Measurements from ENCODE around the gene UBE2I. TPM values are rescaled to one million over a fixed set of nuclear protein-coding genes. Genes with fewer than 3 reads are reported as not detected.
A peak's percentile ranks its signal among the peaks of the same experiment; 100 is the strongest.

The UBE2I gene
- total and polyA plus RNA-seq, 12 donors, result 50.7 to 203 (median 89.2) TPM

- Histone ChIP-seq H3K4me3 (no peak overlapping the region), H3K4me1 (replicated peaks in 1 of 2) (no peaks in the 10 kb centered on the region), H3K27me3 (no peaks in the 10 kb centered on the region), H3K9me3 (replicated peaks in 1 of 3) (no peaks in the 10 kb centered on the region), H3K36me3 (replicated peaks in 1 of 2) (peaks cover 0 to 20% of the 10 kb centered on the region in 2 donors), H3K27ac (no peak overlapping the region)
- TF ChIP-seq POLR2A (IDR thresholded peaks at IDR 0.05), result no peak
- no peak for TF ChIP-seq CTCF (IDR thresholded peaks at IDR 0.05)
- DNase-seq, result no peak
- intact Hi-C loops (cut with DNase I), result no loop called here
- 80 to 94% (median 84%) methylated on average over 5 to 17 of the region's 21 CpGs for WGBS, 4 donors
Observed at GRCh38 chr16:1372292-1372950, 63.0 kb downstream of the UBE2I start.

- H3K27me3 ChIP-seq, result no peaks in the 10 kb centered on the region
- TF ChIP-seq CTCF (IDR thresholded peaks at IDR 0.05) (no peak), POLR2A (IDR thresholded peaks at IDR 0.05) (no peak)
- no peak overlapping the region for H3K4me3 ChIP-seq
- H3K27ac ChIP-seq, result peak overlapping the region in 1 of 5 donors; percentile 81
- no peaks in the 10 kb centered on the region for H3K9me3 ChIP-seq (replicated peaks in 1 of 3)
- intact Hi-C loops (cut with DNase I), result no loop called here
- 94 to 97% (median 95%) methylated on average over 8 to 46 of the region's 46 CpGs for WGBS, 4 donors
- no peak for DNase-seq
- H3K4me1 ChIP-seq (replicated peaks in 1 of 2), result peaks cover 12 to 19% of the 10 kb centered on the region in 2 donors
- H3K36me3 ChIP-seq (replicated peaks in 1 of 2), result peaks cover 0 to 11% of the 10 kb centered on the region in 2 donors
Observed at GRCh38 chr16:1374418-1375297, 65.2 kb downstream of the UBE2I start.

- peak overlapping the region in 4 of 5 donors; percentile 51 to 81 (median 64) for H3K27ac ChIP-seq
- peaks cover 12 to 22% of the 10 kb centered on the region in 2 donors for H3K4me1 ChIP-seq (replicated peaks in 1 of 2)
- no peaks in the 10 kb centered on the region for H3K9me3 ChIP-seq (replicated peaks in 1 of 3)
- DNase-seq, result peak in 1 of 7 donors; percentile 32
- 90 to 98% (median 94%) methylated on average over 9 to 24 of the region's 24 CpGs for WGBS, 4 donors
- H3K36me3 ChIP-seq (replicated peaks in 1 of 2), result peaks cover 0 to 5% of the 10 kb centered on the region in 2 donors
- TF ChIP-seq CTCF (IDR thresholded peaks at IDR 0.05) (no peak), POLR2A (IDR thresholded peaks at IDR 0.05) (no peak)
- H3K27me3 ChIP-seq, result no peaks in the 10 kb centered on the region
- H3K4me3 ChIP-seq, result no peak overlapping the region
- intact Hi-C loops (cut with DNase I), result no loop called here
Observed at GRCh38 chr16:1375298-1375640, 65.8 kb downstream of the UBE2I start.

GRCh38 chr16:1375741-1376410 is 66.4 kb downstream of the UBE2I start:
- peaks cover 12 to 22% of the 10 kb centered on the region in 2 donors for H3K4me1 ChIP-seq (replicated peaks in 1 of 2)
- no peaks in the 10 kb centered on the region for H3K27me3 ChIP-seq
- TF ChIP-seq CTCF (IDR thresholded peaks at IDR 0.05) (no peak), POLR2A (IDR thresholded peaks at IDR 0.05) (no peak)
- no peak overlapping the region for H3K4me3 ChIP-seq
- H3K36me3 ChIP-seq (replicated peaks in 1 of 2), result peaks cover 0 to 5% of the 10 kb centered on the region in 2 donors
- intact Hi-C loops (cut with DNase I), result no loop called here
- 51 to 58% (median 55%) methylated on average over 15 to 19 of the region's 19 CpGs for WGBS, 4 donors
- H3K9me3 ChIP-seq (replicated peaks in 1 of 3), result no peaks in the 10 kb centered on the region
- peak overlapping the region in 4 of 5 donors; percentile 51 to 81 (median 64) for H3K27ac ChIP-seq
- peak; percentile 55 to 95 (median 84) for DNase-seq

All from adrenal gland (tissue), 12 donors.